Measurements from ENCODE around the gene LIN28B.
"Not testable (repeated sequence)": the region's sequence is repeated elsewhere in the genome, so short reads cannot be mapped to it uniquely, and the experiment has no call there.

LIN28B gene

DNA sequence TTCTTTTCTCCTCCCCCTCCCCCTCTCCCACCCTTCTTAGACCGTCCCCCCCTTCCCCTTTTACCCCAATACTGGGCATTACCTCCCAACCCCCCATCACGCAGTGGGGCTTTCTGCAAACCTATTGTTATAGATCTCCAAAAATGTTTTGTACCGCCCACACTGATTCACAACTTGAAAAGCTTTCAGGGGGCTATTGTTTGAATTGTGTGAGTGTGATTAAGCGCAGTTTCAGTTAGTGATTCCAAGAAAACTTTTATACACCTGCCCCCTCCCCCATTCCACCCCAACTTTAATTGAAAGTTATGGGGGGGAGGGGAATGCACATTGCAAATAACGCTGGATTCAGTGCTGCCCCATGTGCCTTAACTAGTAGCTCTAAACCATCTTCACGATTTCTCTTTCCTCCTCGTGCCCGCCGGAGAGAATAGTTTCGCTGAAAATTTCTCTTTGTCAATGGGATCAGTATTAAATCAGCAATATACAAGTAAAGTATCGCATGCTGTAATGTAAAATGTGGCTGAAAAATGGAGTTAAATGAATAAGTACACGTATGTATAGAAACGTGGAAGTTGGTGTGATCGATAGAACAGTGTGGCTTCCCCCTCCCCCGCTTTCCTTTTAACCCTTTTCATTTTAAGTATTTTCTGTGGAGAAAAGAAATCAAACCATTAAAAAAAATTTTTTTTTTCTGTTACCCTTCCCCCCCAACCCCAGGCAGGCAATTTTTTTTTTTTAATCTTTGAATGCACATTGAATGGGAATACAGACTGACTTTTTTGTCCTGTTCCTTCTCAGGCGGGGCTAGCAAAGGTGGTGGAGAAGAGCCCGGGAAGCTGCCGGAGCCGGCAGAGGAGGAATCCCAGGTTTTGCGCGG, 632 bp downstream of the LIN28B start:
- DNase-seq (ENCODE audit: low spot score), result no peak

DNA sequence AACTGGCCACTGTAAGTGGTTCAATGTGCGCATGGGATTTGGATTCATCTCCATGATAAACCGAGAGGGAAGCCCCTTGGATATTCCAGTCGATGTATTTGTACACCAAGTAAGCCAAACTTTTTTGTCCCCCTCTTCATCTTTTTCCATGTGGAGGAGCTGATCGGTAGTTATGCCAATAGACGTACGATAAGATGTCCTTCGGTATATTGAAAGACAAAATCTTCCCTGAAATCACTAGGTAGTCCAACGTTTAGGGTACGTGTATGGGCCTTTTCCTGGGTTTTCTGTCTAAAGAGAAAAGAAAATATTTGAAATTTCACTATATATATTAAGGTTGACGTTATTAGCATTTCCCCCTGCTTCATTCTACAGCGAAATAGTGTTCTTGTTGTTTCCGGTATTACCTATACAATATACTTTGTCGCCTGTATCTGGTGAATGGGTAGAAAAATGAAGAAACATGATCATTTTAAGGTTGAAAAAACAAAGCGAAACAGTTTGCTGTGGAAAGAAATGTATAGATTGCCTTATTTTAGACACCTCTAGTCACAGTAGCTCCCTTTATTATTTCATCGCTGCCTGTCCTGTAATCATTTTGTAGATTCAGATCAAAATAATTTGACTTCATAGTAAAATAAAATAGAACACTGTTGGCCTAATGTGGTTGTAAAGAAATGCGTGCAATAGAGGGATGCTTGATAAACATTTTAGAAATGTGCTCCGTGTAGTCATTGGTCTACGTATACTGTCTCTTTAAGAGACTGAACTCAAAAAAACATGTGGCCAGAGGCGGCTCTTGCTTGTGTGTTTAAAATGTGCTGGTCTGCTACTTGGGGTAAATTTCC, 1.5 kb downstream of the LIN28B start:
- DNase-seq (ENCODE audit: low spot score), result no peak

- DNase-seq (ENCODE audit: low spot score), result no peak
Measured at GRCh38 chr6:104959026-104959858, 2.3 kb downstream of the LIN28B start.

- DNase-seq (ENCODE audit: low spot score), result no peak
Measured at GRCh38 chr6:104969108-104969507, 12.2 kb downstream of the LIN28B start.

- DNase-seq (ENCODE audit: low spot score), result no peak
Measured at GRCh38 chr6:104969785-104970581, 13.1 kb downstream of the LIN28B start.

DNA sequence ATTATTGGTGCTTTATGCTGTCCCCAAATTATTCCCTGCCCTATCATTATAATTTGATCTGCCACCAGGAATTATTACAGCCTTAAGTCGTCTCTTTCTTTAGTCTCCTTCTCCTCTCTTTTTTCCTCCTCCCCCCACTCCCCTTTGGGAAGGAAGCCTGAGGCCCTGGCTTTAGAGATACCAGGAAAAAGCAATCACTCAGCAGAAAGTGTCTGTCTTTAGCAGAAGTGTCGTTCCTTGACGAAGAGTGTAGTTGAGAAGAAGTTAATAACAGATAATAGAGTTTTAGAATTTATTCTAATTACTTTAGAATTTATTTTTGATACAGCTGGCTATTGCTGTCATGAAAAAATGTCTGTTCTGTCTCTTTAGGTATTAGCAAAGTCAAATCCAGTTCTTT, 16.5 kb downstream of the LIN28B start:
- DNase-seq (ENCODE audit: low spot score), result no peak

DNA sequence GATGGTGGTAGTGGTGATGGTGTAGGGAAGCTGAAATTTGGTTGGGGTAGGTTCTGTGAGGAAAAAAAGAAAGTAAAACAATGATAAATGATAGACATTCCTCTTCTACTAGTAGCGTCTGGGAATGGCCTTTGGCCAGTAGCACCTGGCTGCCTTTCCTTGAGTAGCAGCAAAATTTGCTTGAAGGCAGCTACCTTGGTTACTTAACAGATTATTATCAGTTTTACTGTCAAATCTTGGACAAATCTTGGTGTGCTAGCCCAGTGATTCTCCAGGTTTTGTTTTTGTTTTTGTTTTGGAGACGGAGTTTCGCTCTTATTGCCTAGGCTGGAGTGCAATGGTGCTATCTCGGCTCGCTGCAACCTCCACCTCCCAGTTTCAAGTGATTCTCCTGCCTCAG, 26.4 kb downstream of the LIN28B start:
- no peak for DNase-seq (ENCODE audit: low spot score)

DNA sequence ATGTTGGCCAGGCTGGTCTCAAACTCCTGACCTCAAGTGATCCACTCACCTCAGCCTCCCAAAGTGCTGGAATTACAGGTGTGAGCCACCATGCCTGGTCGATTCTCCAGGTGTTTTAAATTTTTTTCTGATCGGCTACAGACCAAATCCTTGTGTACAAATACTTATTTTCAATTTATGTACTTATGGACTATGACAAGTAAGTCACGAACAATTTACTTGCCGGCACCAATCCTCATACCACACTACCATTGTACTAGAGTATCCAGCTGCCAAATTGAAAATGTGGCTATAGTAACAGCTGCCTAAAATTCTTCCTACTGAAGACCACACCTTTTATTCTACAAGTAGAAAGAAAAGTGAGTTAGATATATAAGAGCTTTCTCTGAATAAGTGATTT, 26.9 kb downstream of the LIN28B start:
- no peak for DNase-seq (ENCODE audit: low spot score)

- no peak for DNase-seq (ENCODE audit: low spot score)
Measured at GRCh38 chr6:104984831-104985230, 27.9 kb downstream of the LIN28B start.

GRCh38 chr6:104985875-104986274, 29.0 kb downstream of the LIN28B start:
- not testable (repeated sequence) for DNase-seq (ENCODE audit: low spot score)

- DNase-seq (ENCODE audit: low spot score), result no peak
Measured at GRCh38 chr6:104986625-104987024, 29.7 kb downstream of the LIN28B start.

- DNase-seq (ENCODE audit: low spot score), result no peak
Measured at GRCh38 chr6:104987218-104987617, 30.3 kb downstream of the LIN28B start.

DNA sequence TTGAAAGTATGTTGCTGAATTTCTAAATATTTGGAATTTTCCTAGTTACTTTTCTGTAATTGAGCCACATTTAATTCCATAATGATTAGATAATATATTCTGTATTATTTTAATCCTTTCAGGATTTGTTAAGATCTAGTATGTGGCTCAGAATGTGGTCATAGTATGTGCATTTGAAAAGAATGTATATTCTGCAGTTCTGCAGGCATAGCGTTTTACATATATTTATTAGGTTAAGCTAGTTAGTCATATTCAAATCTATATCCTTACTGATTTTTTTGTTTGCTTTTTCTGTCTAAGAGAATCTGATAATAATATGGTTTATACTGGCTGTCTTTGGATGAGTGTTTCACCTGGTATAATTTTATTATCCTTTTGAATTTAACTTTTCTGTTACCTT, 33.2 kb downstream of the LIN28B start:
- DNase-seq (ENCODE audit: low spot score), result no peak

DNA sequence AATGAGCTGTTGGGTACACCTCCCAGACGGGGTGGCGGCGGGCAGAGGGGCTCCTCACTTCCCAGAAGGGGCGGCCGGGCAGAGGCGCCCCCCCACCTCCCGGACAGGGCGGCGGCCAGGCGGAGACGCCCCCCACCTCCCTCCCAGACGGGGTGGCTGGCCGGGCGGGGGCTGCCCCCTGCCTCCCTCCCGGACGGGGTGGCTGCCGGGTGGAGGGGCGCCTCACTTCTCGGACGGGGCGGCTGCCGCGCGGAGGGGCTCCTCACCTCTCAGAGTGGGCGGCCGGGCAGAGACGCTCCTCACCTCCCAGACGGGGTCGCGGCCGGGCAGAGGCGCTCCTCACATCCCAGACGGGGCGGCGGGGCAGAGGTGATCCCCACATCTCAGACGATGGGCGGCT, 34.2 kb downstream of the LIN28B start:
- not testable (repeated sequence) for DNase-seq (ENCODE audit: low spot score)

- DNase-seq (ENCODE audit: low spot score), result not testable (repeated sequence)
Measured at GRCh38 chr6:104993576-104993975, 36.7 kb downstream of the LIN28B start.

- DNase-seq (ENCODE audit: low spot score), result peak; percentile 13
Measured at GRCh38 chr6:104995989-104996617, 39.2 kb downstream of the LIN28B start.

DNA sequence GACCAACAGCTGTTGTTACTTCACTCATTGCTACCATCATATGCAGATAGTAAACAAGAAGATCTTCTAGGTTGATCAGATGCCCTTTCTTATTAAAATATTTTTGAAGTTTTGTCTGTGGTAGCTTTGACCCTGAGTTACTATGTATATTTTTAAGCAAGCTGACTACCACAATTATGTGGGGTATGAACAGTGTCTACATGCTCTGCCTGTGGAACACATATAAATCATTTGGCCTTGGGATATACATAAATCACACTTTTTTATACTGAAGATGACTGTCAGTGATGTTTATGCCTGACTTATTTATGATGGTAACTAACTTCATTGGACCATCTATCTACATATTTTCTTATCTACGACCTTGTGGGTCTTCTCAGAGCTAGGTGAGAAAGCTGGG, 44.2 kb downstream of the LIN28B start:
- DNase-seq (ENCODE audit: low spot score), result no peak

- DNase-seq (ENCODE audit: low spot score), result no peak
Measured at GRCh38 chr6:105001906-105002305, 45.0 kb downstream of the LIN28B start.

GRCh38 chr6:105005451-105005850, 48.5 kb downstream of the LIN28B start:
- DNase-seq (ENCODE audit: low spot score), result no peak

- DNase-seq (ENCODE audit: low spot score), result not testable (repeated sequence)
Measured at GRCh38 chr6:105013459-105013858, 56.6 kb downstream of the LIN28B start.

DNA sequence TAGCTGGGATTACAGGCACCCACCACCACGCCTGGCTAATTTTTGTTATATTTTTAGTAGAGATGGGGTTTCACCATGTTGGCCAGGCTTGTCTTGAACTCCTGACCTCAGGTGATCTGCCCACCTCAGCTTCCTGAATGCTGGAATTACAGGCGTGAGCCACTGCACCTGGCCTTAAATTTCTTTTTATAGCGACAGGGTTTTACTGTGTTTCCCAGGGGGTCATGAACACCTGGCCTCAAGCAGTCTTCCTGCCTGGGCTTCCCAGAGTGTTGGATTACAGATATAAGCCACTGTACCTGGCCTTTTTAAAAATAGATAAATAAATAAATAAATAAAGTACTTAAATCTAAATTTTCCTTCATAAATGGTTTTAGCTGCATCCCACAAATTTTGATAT, 57.5 kb downstream of the LIN28B start:
- DNase-seq (ENCODE audit: low spot score), result no peak
